ENCODE measurements around the gene EBLN2. TPM values are rescaled to one million over a fixed set of nuclear protein-coding genes. Genes with fewer than 3 reads are reported as not detected.

Gene EBLN2
- total and polyA plus RNA-seq, 2 experiments from 2014 or later, result 4.8 to 5.1 TPM

- Histone ChIP-seq H3K4me1 (ENCODE audit: low read depth) (peaks cover 7% of the 10 kb centered on the region), H3K4me3 (no peak overlapping the region), H3K27ac (no peak overlapping the region), H3K27me3 (no peaks in the 10 kb centered on the region), H3K36me3 (no peaks in the 10 kb centered on the region), H3K9me3 (ENCODE audit: low read depth) (no peaks in the 10 kb centered on the region)
- peak in 1 of 2 donors; percentile 48 for DNase-seq (ENCODE audit: low read depth in 1 of 2, low spot score in 1 of 2)
- TF ChIP-seq CTCF (IDR thresholded peaks at IDR 0.05; ENCODE audit: low read depth, low read length), result no peak
These were observed 33.5 kb downstream of the EBLN2 start for GRCh38 chr3:73094951-73095350.

GRCh38 chr3:73096169-73096568 is 34.7 kb downstream of the EBLN2 start:
- no peak for TF ChIP-seq CTCF (IDR thresholded peaks at IDR 0.05; ENCODE audit: low read depth, low read length)
- no peaks in the 10 kb centered on the region for H3K9me3 ChIP-seq (ENCODE audit: low read depth)
- H3K4me3 ChIP-seq, result no peak overlapping the region
- H3K27ac ChIP-seq, result no peak overlapping the region
- H3K4me1 ChIP-seq (ENCODE audit: low read depth), result peaks cover 7% of the 10 kb centered on the region
- no peaks in the 10 kb centered on the region for H3K36me3 ChIP-seq
- H3K27me3 ChIP-seq, result no peaks in the 10 kb centered on the region
- DNase-seq (ENCODE audit: low read depth in 1 of 2, low spot score in 1 of 2), result no peak

- no peak for DNase-seq (ENCODE audit: low read depth in 1 of 2, low spot score in 1 of 2)
- H3K27me3 ChIP-seq, result no peaks in the 10 kb centered on the region
- no peak overlapping the region for H3K27ac ChIP-seq
- no peak for TF ChIP-seq CTCF (IDR thresholded peaks at IDR 0.05; ENCODE audit: low read depth, low read length)
- no peaks in the 10 kb centered on the region for H3K9me3 ChIP-seq (ENCODE audit: low read depth)
- H3K4me1 ChIP-seq (ENCODE audit: low read depth), result peaks cover 7% of the 10 kb centered on the region
- no peaks in the 10 kb centered on the region for H3K36me3 ChIP-seq
- no peak overlapping the region for H3K4me3 ChIP-seq
These were observed 36.6 kb downstream of the EBLN2 start for GRCh38 chr3:73098026-73098425.

- no peaks in the 10 kb centered on the region for H3K36me3 ChIP-seq
- no peak for TF ChIP-seq CTCF (IDR thresholded peaks at IDR 0.05; ENCODE audit: low read depth, low read length)
- DNase-seq (ENCODE audit: low read depth in 1 of 2, low spot score in 1 of 2), result peak in 1 of 2 donors; percentile 28
- no peaks in the 10 kb centered on the region for H3K27me3 ChIP-seq
- peaks cover 7% of the 10 kb centered on the region for H3K4me1 ChIP-seq (ENCODE audit: low read depth)
- no peaks in the 10 kb centered on the region for H3K9me3 ChIP-seq (ENCODE audit: low read depth)
- peak overlapping the region; percentile 8 for H3K27ac ChIP-seq
- H3K4me3 ChIP-seq, result no peak overlapping the region
These were observed 37.4 kb downstream of the EBLN2 start for GRCh38 chr3:73098873-73099272.

GRCh38 chr3:73100741-73101559 is 39.5 kb downstream of the EBLN2 start:
- H3K4me3 ChIP-seq, result no peak overlapping the region
- no peaks in the 10 kb centered on the region for H3K36me3 ChIP-seq
- DNase-seq (ENCODE audit: low read depth in 1 of 2, low spot score in 1 of 2), result peak; percentile 86 to 90
- H3K27ac ChIP-seq, result no peak overlapping the region
- H3K9me3 ChIP-seq (ENCODE audit: low read depth), result no peaks in the 10 kb centered on the region
- peak; percentile 94 for TF ChIP-seq CTCF (IDR thresholded peaks at IDR 0.05; ENCODE audit: low read depth, low read length)
- no peaks in the 10 kb centered on the region for H3K27me3 ChIP-seq
- peaks cover 7% of the 10 kb centered on the region for H3K4me1 ChIP-seq (ENCODE audit: low read depth)
